Measurements from ENCODE around the gene ADGRB3.

- TF ChIP-seq POLR2A (IDR thresholded peaks at IDR 0.05) (no peak), CTCF (IDR thresholded peaks at IDR 0.05) (no peak)
These were observed 659.3 kb downstream of the ADGRB3 start for GRCh38 chr6:69294407-69294806.

Measured in lower leg skin (tissue), 3 donors.